Osteocyte (in vitro differentiated cells): ENCODE measurements around the gene MLX. TPM values are rescaled to one million over a fixed set of nuclear protein-coding genes. Genes with fewer than 3 reads are reported as not detected.
A peak's percentile ranks its signal among the peaks of the same experiment; 100 is the strongest.

Source experiments
- DNase-seq: peaks from one replicate; pipeline ENCODE4 v3.0.0; 2021; ENCODE audit warnings: mixed read lengths; ENCODE audit not compliant: unreplicated experiment; ENCODE audit errors: extremely low spot score
- H3K27ac Mint-ChIP-seq: one replicate; pipeline ENCODE4 v1.8.0; 2021; ENCODE audit warnings: mild to moderate bottlenecking, mixed read lengths; ENCODE audit not compliant: unreplicated experiment
- H3K27me3 Mint-ChIP-seq: one replicate; pipeline ENCODE4 v1.8.0; 2021; ENCODE audit warnings: mixed read lengths; ENCODE audit not compliant: unreplicated experiment
- H3K36me3 Mint-ChIP-seq: one replicate; pipeline ENCODE4 v1.8.0; 2021; ENCODE audit warnings: mixed read lengths; ENCODE audit not compliant: unreplicated experiment
- H3K4me1 Mint-ChIP-seq: one replicate; pipeline ENCODE4 v1.8.0; 2021; ENCODE audit warnings: mixed read lengths; ENCODE audit not compliant: unreplicated experiment
- H3K4me3 Mint-ChIP-seq: one replicate; pipeline ENCODE4 v1.8.0; 2021; ENCODE audit warnings: mild to moderate bottlenecking, moderate library complexity, mixed read lengths; ENCODE audit not compliant: unreplicated experiment
- H3K9me3 Mint-ChIP-seq: one replicate; pipeline ENCODE4 v1.8.0; 2021; ENCODE audit warnings: mixed read lengths; ENCODE audit not compliant: unreplicated experiment
- total RNA-seq: library from RNA; stranded (reverse); gene quantifications from 2 replicates; pipeline ENCODE4 v1.2.1, GENCODE V29; 2021
- TF ChIP-seq, protein P1 (sequence below): fragments of 200-600 bp; sonication (generic); IDR thresholded peaks from 2 replicates; pipeline ENCODE4 v1.5.0; 2021; ENCODE audit warnings: antibody characterized with exemption, mild to moderate bottlenecking, moderate library complexity

The MLX gene
- total RNA-seq, 1 donor from 2014 or later: 34.6 TPM

DNA sequence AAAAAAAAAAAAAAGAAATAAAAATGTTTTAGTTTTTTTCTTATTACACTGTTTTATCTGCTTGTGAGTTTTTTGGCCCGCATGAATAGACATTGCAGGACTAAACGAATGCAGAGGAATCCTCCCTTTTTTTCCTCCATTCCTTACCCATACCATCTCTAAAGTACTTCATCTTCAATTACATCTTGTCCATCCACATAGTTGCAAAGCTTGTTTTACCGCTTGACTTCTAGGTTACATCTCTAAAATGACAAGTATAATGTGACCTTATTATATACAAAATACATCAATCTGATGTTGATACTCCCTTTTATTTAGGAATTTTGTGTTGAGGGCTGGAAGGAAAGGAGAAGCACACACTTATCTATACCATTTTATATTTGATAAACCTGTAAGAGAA lies 29.5 kb downstream of the MLX start:
- H3K4me1 Mint-ChIP-seq: peaks cover 3% of the 10 kb centered on the region
- H3K27ac Mint-ChIP-seq: no peak overlapping the region
- H3K27me3 Mint-ChIP-seq: no peaks in the 10 kb centered on the region
- H3K4me3 Mint-ChIP-seq: no peak overlapping the region
- no peak for DNase-seq
- H3K36me3 Mint-ChIP-seq: peaks cover 3% of the 10 kb centered on the region
- no peaks in the 10 kb centered on the region for H3K9me3 Mint-ChIP-seq
- TF ChIP-seq, protein P1, sequence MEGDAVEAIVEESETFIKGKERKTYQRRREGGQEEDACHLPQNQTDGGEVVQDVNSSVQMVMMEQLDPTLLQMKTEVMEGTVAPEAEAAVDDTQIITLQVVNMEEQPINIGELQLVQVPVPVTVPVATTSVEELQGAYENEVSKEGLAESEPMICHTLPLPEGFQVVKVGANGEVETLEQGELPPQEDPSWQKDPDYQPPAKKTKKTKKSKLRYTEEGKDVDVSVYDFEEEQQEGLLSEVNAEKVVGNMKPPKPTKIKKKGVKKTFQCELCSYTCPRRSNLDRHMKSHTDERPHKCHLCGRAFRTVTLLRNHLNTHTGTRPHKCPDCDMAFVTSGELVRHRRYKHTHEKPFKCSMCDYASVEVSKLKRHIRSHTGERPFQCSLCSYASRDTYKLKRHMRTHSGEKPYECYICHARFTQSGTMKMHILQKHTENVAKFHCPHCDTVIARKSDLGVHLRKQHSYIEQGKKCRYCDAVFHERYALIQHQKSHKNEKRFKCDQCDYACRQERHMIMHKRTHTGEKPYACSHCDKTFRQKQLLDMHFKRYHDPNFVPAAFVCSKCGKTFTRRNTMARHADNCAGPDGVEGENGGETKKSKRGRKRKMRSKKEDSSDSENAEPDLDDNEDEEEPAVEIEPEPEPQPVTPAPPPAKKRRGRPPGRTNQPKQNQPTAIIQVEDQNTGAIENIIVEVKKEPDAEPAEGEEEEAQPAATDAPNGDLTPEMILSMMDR: no peak

DNA sequence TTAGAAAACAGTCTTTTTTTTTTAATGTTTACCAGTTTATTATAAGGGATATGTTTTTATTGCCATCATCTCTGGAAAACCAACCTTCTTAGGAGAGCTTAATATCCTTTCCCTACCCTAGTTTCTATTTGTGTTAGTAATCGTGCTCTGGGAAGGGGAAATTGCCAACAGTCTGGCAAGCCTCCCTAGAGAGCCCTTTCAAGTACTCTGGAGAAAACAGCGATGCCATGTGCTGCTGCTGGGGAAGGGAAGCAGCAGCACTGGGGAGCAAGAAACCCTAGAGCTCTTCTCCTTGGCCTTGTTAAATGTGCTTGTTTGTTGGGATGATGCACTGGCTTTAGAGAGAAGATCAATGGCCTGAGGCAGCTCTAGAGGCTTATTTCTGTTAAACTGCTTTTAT lies 32.0 kb downstream of the MLX start:
- Mint-ChIP-seq H3K27ac (no peak overlapping the region), H3K4me1 (peaks cover 9% of the 10 kb centered on the region), H3K27me3 (no peaks in the 10 kb centered on the region), H3K36me3 (peaks cover 3% of the 10 kb centered on the region), H3K9me3 (no peaks in the 10 kb centered on the region), H3K4me3 (no peak overlapping the region)
- TF ChIP-seq, protein P1: no peak
- no peak for DNase-seq

DNA sequence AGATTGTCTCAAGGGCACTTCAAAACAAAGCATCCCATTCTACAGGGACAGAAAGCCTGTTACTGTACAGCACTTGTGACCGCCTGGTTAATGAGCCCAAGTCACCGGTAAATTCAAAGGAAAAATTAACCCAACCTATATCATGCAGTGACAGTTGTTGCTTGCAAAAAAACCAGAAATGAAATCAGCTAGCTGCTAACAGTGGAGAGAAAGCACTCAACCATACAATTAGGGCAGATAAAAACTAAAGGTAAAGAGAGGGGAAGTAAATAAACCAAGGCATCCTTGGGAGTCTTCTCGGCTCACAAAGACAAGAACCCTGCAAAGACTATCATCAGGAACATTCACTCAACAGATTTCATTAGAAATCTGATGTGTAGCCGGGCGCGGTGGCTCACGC lies 36.4 kb downstream of the MLX start:
- Mint-ChIP-seq H3K27me3 (no peaks in the 10 kb centered on the region), H3K4me3 (no peak overlapping the region), H3K36me3 (peaks cover 3% of the 10 kb centered on the region), H3K9me3 (no peaks in the 10 kb centered on the region), H3K4me1 (peaks cover 36% of the 10 kb centered on the region), H3K27ac (no peak overlapping the region)
- TF ChIP-seq, protein P1: no peak
- no peak for DNase-seq

DNA sequence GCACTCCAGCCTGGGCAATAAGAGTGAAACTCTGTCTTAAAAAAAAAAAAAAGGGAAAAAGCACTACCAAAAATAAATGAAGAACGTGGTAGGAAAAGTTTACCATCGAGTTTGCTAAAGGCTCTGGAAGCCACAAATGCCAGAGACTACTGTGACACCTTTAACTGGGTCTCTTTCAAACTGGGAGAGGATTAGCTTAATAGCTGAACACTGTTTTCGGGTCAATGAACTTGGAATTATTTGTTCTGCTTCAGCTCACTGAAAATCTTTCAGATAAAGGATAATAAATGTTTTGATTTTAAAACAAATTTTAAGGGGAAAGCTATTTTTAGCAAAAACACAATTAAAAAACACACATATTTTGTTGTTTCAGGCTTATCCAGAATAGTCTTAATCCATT lies 40.9 kb downstream of the MLX start:
- peaks cover 39% of the 10 kb centered on the region for H3K4me1 Mint-ChIP-seq
- H3K27ac Mint-ChIP-seq: no peak overlapping the region
- peak overlapping the region; percentile 99 for H3K4me3 Mint-ChIP-seq
- H3K27me3 Mint-ChIP-seq: no peaks in the 10 kb centered on the region
- no peaks in the 10 kb centered on the region for H3K9me3 Mint-ChIP-seq
- TF ChIP-seq, protein P1: no peak
- peaks cover 6% of the 10 kb centered on the region for H3K36me3 Mint-ChIP-seq
- DNase-seq: no peak

DNA sequence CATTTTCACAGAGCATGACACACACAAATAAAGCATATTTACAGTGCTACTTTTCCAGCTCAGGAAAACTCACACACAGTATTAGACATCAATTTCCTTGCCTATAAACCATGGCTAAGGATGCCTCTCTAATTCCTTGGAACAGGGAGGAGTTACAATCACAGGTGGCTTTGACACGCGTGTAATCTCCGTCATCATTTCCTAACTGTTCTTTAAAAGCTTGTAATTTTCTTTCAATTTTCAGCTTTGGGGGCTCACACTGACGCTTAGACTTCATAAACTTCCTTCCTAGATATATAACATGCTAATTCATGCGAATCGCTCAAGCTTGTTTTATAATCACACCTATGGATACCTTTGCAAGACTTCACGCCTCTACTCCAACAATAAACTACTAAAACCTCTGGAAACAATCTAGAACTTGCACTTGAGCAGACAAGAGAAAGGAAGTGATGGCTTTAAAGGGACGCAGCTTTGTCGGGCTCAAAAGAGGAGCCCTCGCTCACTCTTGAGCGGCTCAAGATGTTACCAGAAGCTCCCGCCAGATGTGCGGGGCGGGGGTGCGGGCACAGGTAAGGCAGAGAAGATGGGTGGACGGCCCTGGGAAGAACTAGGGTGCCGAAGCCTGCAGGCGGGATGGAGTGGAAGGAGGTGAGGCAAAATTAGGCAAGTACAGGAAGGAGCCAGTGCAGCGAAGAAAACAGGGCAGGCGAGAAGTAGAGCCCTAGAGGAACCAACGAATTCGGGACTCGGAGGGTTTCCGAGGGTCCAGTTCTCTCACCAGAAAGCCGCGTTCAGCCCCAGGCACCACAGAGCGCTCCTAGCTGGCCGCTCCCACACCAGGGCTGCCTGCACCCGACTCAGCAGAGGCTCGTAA lies 41.6 kb downstream of the MLX start:
- no peak for DNase-seq
- Mint-ChIP-seq H3K4me1 (peaks cover 34% of the 10 kb centered on the region), H3K27ac (peak overlapping the region; percentile 95), H3K9me3 (no peaks in the 10 kb centered on the region), H3K36me3 (peaks cover 7% of the 10 kb centered on the region), H3K4me3 (peak overlapping the region; percentile 99), H3K27me3 (no peaks in the 10 kb centered on the region)
- TF ChIP-seq, protein P1: no peak
